ENCODE results near the gene ENTR1. TPM values are rescaled to one million over a fixed set of nuclear protein-coding genes. Genes with fewer than 3 reads are reported as not detected.

ENTR1 gene
- total and polyA plus RNA-seq, 2 of the 13 experiments (the other 11 are each of a cell fraction or from before 2014, with no cell fraction given), result 70.1 to 76.4 TPM

DNA sequence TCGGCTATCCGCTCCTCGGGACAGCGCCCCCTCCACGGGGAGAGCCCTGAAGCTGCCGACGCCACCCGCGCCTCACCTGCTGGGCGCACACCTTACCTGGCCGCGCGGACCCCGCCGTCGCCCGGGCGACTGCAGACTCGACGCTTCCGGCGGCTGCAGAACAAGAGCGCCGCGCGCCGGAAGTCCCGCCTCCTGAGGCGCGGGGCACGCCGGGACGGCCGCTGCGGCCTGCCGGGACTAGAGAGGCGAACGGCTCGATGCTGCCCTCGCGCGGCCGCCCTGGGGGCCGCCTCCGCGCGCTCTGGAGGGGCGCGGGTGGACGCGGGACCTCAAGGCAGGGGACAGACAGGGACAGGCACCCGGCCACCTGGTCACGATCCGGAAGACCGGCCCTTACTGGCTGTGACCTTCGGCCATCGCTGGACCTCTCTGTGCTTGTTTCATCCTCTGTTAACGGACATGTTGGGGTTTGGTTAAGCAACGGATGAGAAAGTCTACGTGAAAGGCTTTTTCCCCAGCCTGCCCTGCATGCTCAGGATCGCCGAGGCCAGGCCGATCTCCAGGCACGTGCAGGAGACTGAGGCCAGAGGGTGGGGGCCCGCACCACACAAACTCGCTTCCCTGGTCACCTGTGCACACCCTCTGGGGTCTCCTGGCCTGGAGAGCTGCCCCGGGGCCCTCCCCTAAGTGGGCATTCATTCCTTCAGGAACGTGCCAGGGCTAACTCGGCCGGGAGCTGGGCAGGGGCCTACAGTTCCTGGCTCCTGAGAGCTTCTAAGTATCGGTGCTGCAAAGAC, 10.2 kb downstream of the ENTR1 start, which contains the start of gene SNAPC4 (continued):
- TF ChIP-seq HES4 (CRISPR knock-in tag; IDR thresholded peaks at IDR 0.05; ENCODE audit: borderline replicate concordance), result peak; percentile 21; the same call in 1 of the 2 replicates
- TF ChIP-seq IRF2 (CRISPR knock-in tag; IDR thresholded peaks at IDR 0.05), result no peak; the same call in 1 of the 2 replicates
- TF ChIP-seq, protein P1, sequence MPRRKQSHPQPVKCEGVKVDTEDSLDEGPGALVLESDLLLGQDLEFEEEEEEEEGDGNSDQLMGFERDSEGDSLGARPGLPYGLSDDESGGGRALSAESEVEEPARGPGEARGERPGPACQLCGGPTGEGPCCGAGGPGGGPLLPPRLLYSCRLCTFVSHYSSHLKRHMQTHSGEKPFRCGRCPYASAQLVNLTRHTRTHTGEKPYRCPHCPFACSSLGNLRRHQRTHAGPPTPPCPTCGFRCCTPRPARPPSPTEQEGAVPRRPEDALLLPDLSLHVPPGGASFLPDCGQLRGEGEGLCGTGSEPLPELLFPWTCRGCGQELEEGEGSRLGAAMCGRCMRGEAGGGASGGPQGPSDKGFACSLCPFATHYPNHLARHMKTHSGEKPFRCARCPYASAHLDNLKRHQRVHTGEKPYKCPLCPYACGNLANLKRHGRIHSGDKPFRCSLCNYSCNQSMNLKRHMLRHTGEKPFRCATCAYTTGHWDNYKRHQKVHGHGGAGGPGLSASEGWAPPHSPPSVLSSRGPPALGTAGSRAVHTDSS (CRISPR knock-in tag; conservative IDR thresholded peaks at IDR 0.05), result no peak
- TF ChIP-seq ZNF253 (CRISPR knock-in tag; IDR thresholded peaks at IDR 0.05; ENCODE audit: borderline replicate concordance), result 0 out of 2 replicates have a peak, but pooled peaks have one; percentile 76
- peak; percentile 93 for TF ChIP-seq MXI1 (IDR thresholded peaks at IDR 0.05; ENCODE audit: borderline replicate concordance, low read depth, low read length)
- TF ChIP-seq ELF1 (CRISPR knock-in tag; IDR thresholded peaks at IDR 0.05), result no peak; the same call in 1 of the 2 replicates
- no peak for TF ChIP-seq SIX1 (CRISPR knock-in tag; IDR thresholded peaks at IDR 0.05; ENCODE audit: borderline replicate concordance)
- no peak for TF ChIP-seq CCAR2 (optimal IDR thresholded peaks at IDR 0.05; ENCODE audit: low read depth, low read length)
- TF ChIP-seq SNRNP70 (IDR thresholded peaks at IDR 0.05; ENCODE audit: low read depth, low read length), result no peak
- TF ChIP-seq, protein P2, sequence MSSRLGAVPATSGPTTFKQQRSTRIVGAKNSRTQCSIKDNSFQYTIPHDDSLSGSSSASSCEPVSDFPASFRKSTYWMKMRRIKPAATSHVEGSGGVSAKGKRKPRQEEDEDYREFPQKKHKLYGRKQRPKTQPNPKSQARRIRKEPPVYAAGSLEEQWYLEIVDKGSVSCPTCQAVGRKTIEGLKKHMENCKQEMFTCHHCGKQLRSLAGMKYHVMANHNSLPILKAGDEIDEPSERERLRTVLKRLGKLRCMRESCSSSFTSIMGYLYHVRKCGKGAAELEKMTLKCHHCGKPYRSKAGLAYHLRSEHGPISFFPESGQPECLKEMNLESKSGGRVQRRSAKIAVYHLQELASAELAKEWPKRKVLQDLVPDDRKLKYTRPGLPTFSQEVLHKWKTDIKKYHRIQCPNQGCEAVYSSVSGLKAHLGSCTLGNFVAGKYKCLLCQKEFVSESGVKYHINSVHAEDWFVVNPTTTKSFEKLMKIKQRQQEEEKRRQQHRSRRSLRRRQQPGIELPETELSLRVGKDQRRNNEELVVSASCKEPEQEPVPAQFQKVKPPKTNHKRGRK (CRISPR knock-in tag; IDR thresholded peaks at IDR 0.05), result no peak
- no peak for TF ChIP-seq ZNF747 (CRISPR knock-in tag; IDR thresholded peaks at IDR 0.05; ENCODE audit: borderline replicate concordance)
- peak; percentile 94 for TF ChIP-seq SP2 (CRISPR knock-in tag; IDR thresholded peaks at IDR 0.05)
- TF ChIP-seq ZNF589 (CRISPR knock-in tag; conservative IDR thresholded peaks at IDR 0.05), result 0 out of 2 replicates have a peak, but pooled peaks have one; percentile 71
- TF ChIP-seq ZNF570 (CRISPR knock-in tag; IDR thresholded peaks at IDR 0.05; ENCODE audit: borderline replicate concordance), result no peak
- no peak for TF ChIP-seq MAFF (IDR thresholded peaks at IDR 0.05; ENCODE audit: low read depth, low read length)
- TF ChIP-seq, protein P3, sequence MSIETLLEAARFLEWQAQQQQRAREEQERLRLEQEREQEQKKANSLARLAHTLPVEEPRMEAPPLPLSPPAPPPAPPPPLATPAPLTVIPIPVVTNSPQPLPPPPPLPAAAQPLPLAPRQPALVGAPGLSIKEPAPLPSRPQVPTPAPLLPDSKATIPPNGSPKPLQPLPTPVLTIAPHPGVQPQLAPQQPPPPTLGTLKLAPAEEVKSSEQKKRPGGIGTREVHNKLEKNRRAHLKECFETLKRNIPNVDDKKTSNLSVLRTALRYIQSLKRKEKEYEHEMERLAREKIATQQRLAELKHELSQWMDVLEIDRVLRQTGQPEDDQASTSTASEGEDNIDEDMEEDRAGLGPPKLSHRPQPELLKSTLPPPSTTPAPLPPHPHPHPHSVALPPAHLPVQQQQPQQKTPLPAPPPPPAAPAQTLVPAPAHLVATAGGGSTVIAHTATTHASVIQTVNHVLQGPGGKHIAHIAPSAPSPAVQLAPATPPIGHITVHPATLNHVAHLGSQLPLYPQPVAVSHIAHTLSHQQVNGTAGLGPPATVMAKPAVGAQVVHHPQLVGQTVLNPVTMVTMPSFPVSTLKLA (IDR thresholded peaks at IDR 0.05), result no peak
- TF ChIP-seq ZFP1 (CRISPR knock-in tag; IDR thresholded peaks at IDR 0.05), result no peak
- TF ChIP-seq XBP1 (CRISPR knock-in tag; IDR thresholded peaks at IDR 0.05), result no peak
- no peak for TF ChIP-seq TEAD3 (CRISPR knock-in tag; optimal IDR thresholded peaks at IDR 0.05; ENCODE audit: borderline replicate concordance)
- TF ChIP-seq ZNF143 (CRISPR knock-in tag; IDR thresholded peaks at IDR 0.05), result peak; percentile 90
- TF ChIP-seq, protein P4, sequence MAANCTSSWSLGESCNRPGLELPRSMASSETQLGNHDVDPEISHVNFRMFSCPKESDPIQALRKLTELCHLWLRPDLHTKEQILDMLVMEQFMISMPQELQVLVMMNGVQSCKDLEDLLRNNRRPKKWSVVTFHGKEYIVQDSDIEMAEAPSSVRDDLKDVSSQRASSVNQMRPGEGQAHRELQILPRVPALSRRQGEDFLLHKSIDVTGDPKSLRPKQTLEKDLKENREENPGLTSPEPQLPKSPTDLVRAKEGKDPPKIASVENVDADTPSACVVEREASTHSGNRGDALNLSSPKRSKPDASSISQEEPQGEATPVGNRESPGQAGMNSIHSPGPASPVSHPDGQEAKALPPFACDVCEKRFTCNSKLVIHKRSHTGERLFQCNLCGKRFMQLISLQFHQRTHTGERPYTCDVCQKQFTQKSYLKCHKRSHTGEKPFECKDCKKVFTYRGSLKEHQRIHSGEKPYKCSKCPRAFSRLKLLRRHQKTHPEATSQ (CRISPR knock-in tag; IDR thresholded peaks at IDR 0.05; ENCODE audit: borderline replicate concordance), result 0 out of 2 replicates have a peak, but pooled peaks have one; percentile 55
- TF ChIP-seq, protein P5, sequence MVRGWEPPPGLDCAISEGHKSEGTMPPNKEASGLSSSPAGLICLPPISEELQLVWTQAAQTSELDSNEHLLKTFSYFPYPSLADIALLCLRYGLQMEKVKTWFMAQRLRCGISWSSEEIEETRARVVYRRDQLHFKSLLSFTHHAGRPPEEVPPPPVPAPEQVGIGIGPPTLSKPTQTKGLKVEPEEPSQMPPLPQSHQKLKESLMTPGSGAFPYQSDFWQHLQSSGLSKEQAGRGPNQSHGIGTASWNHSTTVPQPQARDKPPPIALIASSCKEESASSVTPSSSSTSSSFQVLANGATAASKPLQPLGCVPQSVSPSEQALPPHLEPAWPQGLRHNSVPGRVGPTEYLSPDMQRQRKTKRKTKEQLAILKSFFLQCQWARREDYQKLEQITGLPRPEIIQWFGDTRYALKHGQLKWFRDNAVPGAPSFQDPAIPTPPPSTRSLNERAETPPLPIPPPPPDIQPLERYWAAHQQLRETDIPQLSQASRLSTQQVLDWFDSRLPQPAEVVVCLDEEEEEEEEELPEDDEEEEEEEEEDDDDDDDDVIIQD (CRISPR knock-in tag; IDR thresholded peaks at IDR 0.05; ENCODE audit: low read depth), result no peak
- TF ChIP-seq ZNF160 (CRISPR knock-in tag; IDR thresholded peaks at IDR 0.05), result peak; percentile 68; the same call in 1 of the 2 replicates

All from HepG2 (cell line).